Osteocyte (in vitro differentiated cells): ENCODE results near the gene RAD50. TPM values are rescaled to one million over a fixed set of nuclear protein-coding genes. Genes with fewer than 3 reads are reported as not detected.
A peak's percentile ranks its signal among the peaks of the same experiment; 100 is the strongest.

Experiments used
- DNase-seq: peaks from one replicate; pipeline ENCODE4 v3.0.0; 2021; ENCODE audit warnings: mixed read lengths; ENCODE audit not compliant: unreplicated experiment; ENCODE audit errors: extremely low spot score
- H3K27ac Mint-ChIP-seq: one replicate; pipeline ENCODE4 v1.8.0; 2021; ENCODE audit warnings: mild to moderate bottlenecking, mixed read lengths; ENCODE audit not compliant: unreplicated experiment
- H3K27me3 Mint-ChIP-seq: one replicate; pipeline ENCODE4 v1.8.0; 2021; ENCODE audit warnings: mixed read lengths; ENCODE audit not compliant: unreplicated experiment
- H3K36me3 Mint-ChIP-seq: one replicate; pipeline ENCODE4 v1.8.0; 2021; ENCODE audit warnings: mixed read lengths; ENCODE audit not compliant: unreplicated experiment
- H3K4me1 Mint-ChIP-seq: one replicate; pipeline ENCODE4 v1.8.0; 2021; ENCODE audit warnings: mixed read lengths; ENCODE audit not compliant: unreplicated experiment
- H3K4me3 Mint-ChIP-seq: one replicate; pipeline ENCODE4 v1.8.0; 2021; ENCODE audit warnings: mild to moderate bottlenecking, moderate library complexity, mixed read lengths; ENCODE audit not compliant: unreplicated experiment
- H3K9me3 Mint-ChIP-seq: one replicate; pipeline ENCODE4 v1.8.0; 2021; ENCODE audit warnings: mixed read lengths; ENCODE audit not compliant: unreplicated experiment
- total RNA-seq: library from RNA; stranded (reverse); gene quantifications from 2 replicates; pipeline ENCODE4 v1.2.1, GENCODE V29; 2021
- TF ChIP-seq, protein P1 (sequence below): fragments of 200-600 bp; sonication (generic); IDR thresholded peaks from 2 replicates; pipeline ENCODE4 v1.5.0; 2021; ENCODE audit warnings: antibody characterized with exemption, mild to moderate bottlenecking, moderate library complexity

Gene RAD50
- total RNA-seq, 1 donor from 2014 or later = 27.5 TPM

DNA sequence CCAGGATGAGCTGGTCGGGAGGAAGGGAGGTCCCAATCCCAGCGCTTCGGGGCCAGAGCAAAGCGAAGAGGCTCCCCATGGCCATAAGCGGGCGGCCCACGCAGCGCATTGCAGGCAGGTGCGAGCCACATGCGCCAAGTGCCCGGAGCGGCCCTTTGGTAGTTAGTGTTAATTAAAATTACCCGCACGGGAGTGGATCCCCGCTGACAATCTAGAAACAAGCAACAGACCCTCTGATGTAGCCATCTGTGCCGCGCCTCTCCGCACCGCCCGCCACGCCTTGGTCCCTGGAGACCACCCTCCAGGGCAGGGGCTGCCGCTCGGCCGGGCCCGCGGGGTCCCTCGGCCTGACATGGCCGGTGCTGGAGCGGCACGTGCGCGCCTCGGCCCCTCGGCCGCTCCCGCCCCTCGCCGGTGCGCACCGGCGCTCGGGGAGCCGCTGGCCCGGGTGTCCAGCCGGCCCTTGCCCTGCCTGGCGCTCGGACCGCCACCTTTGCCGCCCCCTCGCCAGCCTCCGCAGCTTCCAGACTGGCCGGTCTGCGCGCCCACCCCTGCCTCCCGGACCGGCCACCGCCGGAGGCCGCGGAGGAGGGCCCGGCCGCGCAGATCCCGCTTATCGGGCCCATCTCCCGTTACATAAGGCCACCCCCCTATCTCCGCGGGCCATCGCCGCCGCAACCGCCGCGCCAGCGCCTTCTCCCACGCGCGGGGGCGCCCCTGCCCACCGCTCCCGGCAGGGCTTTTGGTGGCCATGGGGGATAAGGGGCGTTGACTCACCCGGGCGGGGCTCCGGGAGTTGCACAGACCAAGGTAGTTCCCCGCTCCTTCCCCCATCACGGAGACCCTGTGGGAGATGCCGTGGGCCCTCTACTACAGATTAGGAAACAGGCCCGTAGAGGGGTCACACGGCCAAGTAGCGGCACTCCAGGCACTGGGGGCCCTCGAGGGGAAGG lies 99.3 kb downstream of the RAD50 start:
- Mint-ChIP-seq H3K27ac (no peak overlapping the region), H3K27me3 (peaks cover 17% of the 10 kb centered on the region), H3K9me3 (no peaks in the 10 kb centered on the region), H3K4me1 (peaks cover 6% of the 10 kb centered on the region), H3K4me3 (peak overlapping the region; percentile 52), H3K36me3 (no peaks in the 10 kb centered on the region)
- DNase-seq = peak; percentile 82
- TF ChIP-seq, protein P1, sequence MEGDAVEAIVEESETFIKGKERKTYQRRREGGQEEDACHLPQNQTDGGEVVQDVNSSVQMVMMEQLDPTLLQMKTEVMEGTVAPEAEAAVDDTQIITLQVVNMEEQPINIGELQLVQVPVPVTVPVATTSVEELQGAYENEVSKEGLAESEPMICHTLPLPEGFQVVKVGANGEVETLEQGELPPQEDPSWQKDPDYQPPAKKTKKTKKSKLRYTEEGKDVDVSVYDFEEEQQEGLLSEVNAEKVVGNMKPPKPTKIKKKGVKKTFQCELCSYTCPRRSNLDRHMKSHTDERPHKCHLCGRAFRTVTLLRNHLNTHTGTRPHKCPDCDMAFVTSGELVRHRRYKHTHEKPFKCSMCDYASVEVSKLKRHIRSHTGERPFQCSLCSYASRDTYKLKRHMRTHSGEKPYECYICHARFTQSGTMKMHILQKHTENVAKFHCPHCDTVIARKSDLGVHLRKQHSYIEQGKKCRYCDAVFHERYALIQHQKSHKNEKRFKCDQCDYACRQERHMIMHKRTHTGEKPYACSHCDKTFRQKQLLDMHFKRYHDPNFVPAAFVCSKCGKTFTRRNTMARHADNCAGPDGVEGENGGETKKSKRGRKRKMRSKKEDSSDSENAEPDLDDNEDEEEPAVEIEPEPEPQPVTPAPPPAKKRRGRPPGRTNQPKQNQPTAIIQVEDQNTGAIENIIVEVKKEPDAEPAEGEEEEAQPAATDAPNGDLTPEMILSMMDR = peak; percentile 32

DNA sequence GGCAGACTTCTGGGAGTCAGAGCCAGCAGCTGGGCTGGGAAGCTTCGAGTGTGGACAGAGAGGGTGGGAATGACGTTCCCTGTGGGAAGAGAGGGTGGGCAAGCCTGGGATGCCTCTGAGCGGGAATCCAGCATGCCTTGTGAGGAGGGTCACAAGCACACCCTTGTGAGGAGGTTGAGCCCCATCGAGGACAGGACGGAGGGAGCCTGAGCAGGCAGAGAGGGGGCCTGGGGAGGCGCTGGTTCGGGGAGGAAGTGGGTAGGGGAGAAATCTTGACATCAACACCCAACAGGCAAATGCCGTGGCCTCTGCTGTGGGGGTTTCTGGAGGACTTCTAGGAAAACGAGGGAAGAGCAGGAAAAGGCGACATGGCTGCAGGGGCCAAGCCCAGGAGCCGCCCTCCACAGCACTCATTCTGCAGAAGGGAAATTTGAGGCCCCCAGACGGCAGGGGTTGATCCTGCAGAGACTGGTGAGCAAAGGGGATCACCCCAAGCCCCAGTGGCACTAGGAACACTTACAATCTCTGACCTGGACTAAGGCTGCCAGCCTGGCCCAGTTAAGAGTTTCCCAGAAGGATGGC lies 100.1 kb downstream of the RAD50 start:
- Mint-ChIP-seq H3K36me3 (no peaks in the 10 kb centered on the region), H3K4me3 (peak overlapping the region; percentile 5), H3K27ac (no peak overlapping the region), H3K27me3 (peaks cover 17% of the 10 kb centered on the region), H3K9me3 (no peaks in the 10 kb centered on the region), H3K4me1 (peaks cover 7% of the 10 kb centered on the region)
- DNase-seq = peak; percentile 69
- TF ChIP-seq, protein P1 = no peak

DNA sequence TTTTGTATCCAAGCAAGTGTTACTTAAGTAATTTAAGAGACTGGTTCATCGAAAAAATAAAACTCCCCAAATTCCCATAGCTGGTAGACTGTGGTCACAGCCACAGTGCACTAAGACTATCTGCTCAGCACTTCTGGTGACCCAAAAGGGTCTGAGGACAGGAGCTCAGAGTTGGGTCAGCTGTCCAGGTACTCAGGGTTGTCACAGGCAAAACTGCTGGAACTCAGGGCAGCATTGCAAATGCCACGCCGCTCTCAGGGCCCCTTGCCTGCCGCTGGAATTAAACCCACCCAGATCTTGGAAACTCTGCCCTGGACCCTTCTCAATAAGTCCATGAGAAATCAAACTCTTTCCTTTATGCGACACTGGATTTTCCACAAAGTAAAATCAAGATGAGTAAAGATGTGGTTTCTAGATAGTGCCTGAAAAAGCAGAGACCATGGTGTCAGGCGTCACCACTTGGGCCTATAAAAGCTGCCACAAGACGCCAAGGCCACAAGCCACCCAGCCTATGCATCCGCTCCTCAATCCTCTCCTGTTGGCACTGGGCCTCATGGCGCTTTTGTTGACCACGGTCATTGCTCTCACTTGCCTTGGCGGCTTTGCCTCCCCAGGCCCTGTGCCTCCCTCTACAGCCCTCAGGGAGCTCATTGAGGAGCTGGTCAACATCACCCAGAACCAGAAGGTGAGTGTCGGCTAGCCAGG lies 101.1 kb downstream of the RAD50 start, which contains the start of gene IL13:
Gene IL13, plus strand, starts transcription at position 498 of the 705 bp plus-strand sequence. Its CDS starts 14 bp downstream, at position 512.
- Mint-ChIP-seq H3K27ac (no peak within 1 kb of the TSS), H3K27me3 (peaks cover 17% of the 10 kb centered on the region), H3K36me3 (no peaks in the 10 kb centered on the region), H3K4me1 (peaks cover 7% of the 10 kb centered on the region), H3K9me3 (no peaks in the 10 kb centered on the region), H3K4me3 (no peak within 1 kb of the TSS)
- DNase-seq = peak; percentile 40
- TF ChIP-seq, protein P1 = no peak

DNA sequence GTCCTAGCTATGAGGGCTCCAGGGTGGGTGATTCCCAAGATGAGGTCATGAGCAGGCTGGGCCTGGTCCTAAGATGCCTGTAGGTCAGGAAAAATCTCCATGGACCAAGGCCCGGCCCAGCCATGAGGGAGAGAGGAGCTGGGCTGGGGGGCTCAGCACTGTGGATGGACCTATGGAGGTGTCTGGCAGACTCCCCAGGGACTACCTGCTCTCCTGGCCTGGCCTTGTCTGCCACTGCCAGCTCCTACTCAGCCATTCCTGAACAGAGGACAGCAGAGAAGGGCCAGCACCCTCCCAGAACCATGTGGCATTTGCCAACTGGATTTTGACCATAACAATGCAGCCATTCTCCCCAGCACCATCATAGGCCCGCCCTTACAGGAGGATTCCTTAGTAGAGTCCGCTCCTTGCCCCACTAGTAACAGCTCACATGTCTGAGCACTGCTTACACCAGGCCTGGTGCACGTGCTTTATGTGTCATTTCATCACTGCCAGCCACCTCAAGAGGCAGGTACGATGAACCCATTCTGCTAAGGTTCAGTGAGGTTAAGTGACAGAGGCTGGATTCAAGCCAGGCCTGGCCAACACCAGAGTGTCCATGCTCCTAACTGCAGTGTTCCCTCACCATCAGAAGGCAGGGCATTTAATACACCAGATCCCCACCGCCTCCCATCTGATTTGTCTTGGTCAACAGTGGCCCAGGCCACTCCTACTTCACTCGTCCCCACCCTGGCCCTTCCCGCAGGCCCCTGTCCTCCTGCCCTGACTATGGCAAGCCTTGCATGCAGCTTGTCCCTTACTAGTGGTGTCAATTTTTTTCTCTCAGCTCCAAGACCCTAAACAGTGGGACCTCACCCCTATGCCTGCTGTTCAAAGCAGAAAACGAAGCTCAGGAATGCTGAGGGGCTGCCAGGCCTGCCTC lies 101.9 kb downstream of the RAD50 start:
- TF ChIP-seq, protein P1 = no peak
- H3K4me1 Mint-ChIP-seq = peaks cover 7% of the 10 kb centered on the region
- no peak overlapping the region for H3K27ac Mint-ChIP-seq
- peak; percentile 53 for DNase-seq
- H3K36me3 Mint-ChIP-seq = no peaks in the 10 kb centered on the region
- no peaks in the 10 kb centered on the region for H3K9me3 Mint-ChIP-seq
- H3K4me3 Mint-ChIP-seq = no peak overlapping the region
- peaks cover 12% of the 10 kb centered on the region for H3K27me3 Mint-ChIP-seq
